GM12878 (cell line): ENCODE results near the gene ACAP1. TPM values are rescaled to one million over a fixed set of nuclear protein-coding genes. Genes with fewer than 3 reads are reported as not detected.

ENCODE experiments used
- ATAC-seq: fragments of 200-7000 bp; cut with Tn5 transposase; 3 replicates; pipeline ENCODE4 v1.9.1; 2020; ENCODE audit warnings: mild to moderate bottlenecking, moderate library complexity
- BruUV-seq: library from RNA; stranded (reverse); fragments of 400-500 nt; replicated peaks from 2 replicates; lab custom pipeline; 2021; lab: Mats Ljungman, UMichigan
- CTCF ChIA-PET: fragments of 300-600 bp; sonication (Branson Sonifier 250); formaldehyde crosslinking; extraction: SDS; loops from one replicate; lab custom pipeline; 2021; ENCODE audit warnings: inconsistent platforms; lab: Yijun Ruan, JAX
- POLR2A ChIA-PET: fragments of 350-600 bp; formaldehyde crosslinking; extraction: SDS; loops from one replicate; lab custom pipeline; 2021; ENCODE audit warnings: inconsistent platforms; lab: Charles Lee
- RAD21 ChIA-PET: fragments of 300-600 bp; sonication (Branson Sonifier 250); formaldehyde crosslinking; loops from one replicate; lab custom pipeline; 2023; ENCODE audit warnings: antibody characterized with exemption; ENCODE audit not compliant: unreplicated experiment; lab: Charles Lee
- SMC1A ChIA-PET: fragments of 300-600 bp; sonication (Branson Sonifier 250); formaldehyde crosslinking; loops from one replicate; lab custom pipeline; 2023; ENCODE audit not compliant: unreplicated experiment, uncharacterized antibody; lab: Charles Lee
- DNase-seq: peaks from one replicate; pipeline ENCODE4 v3.0.0-alpha.2; 2011; ENCODE audit warnings: low read depth, low spot score
- FAIRE-seq: peaks from 3 replicates; lab custom pipeline; 2011; peaks lifted over from hg19 to GRCh38; lab: Jason Lieb, UNC
- H2AFZ ChIP-seq: 2 replicates; pipeline ENCODE4 v1.6.0; 2011; ENCODE audit warnings: low read depth, low read length, control low read depth; ENCODE audit not compliant: control insufficient read depth
- H3K27ac ChIP-seq: 2 replicates; pipeline ENCODE4 v1.5.1; 2011; ENCODE audit warnings: control low read depth; ENCODE audit not compliant: control insufficient read depth, insufficient read depth
- H3K27me3 ChIP-seq, 2 experiments: replicated peaks in 1 of 2; 2 replicates each; pipeline versions ENCODE4 v1.6.0 to v1.6.1; 2011; ENCODE audit warnings: low read length in 1 of 2; ENCODE audit not compliant: control insufficient read depth in 2 of 2, insufficient read depth in 2 of 2
- H3K36me3 ChIP-seq, 2 experiments: 2 replicates each; pipeline ENCODE4 v1.5.1; 2011; ENCODE audit warnings: low read length in 1 of 2; ENCODE audit not compliant: control insufficient read depth in 2 of 2, insufficient read depth in 2 of 2
- H3K4me1 ChIP-seq: 2 replicates; pipeline ENCODE4 v1.6.1; 2011; ENCODE audit warnings: mild to moderate bottlenecking, low read length, moderate library complexity, mixed read lengths; ENCODE audit not compliant: control insufficient read depth, insufficient read depth
- H3K4me2 ChIP-seq: 2 replicates; pipeline ENCODE4 v1.6.0; 2011; ENCODE audit warnings: control low read depth; ENCODE audit not compliant: control insufficient read depth, insufficient read depth
- H3K4me3 ChIP-seq: fragments of 200-600 bp; sonication (generic); 2 replicates; pipeline ENCODE4 v1.5.1; 2016
- H3K79me2 ChIP-seq: 2 replicates; pipeline ENCODE4 v1.6.0; 2011; ENCODE audit warnings: low read length; ENCODE audit not compliant: control insufficient read depth, insufficient read depth
- H3K9ac ChIP-seq: 2 replicates; pipeline ENCODE4 v1.8.0; 2011; ENCODE audit warnings: low read length, control low read depth, mixed read lengths; ENCODE audit not compliant: control insufficient read depth, insufficient read depth
- H3K9me3 ChIP-seq: replicated peaks from 3 replicates; pipeline ENCODE4 v1.5.1; 2011; ENCODE audit warnings: mild to moderate bottlenecking, low read length; ENCODE audit not compliant: control insufficient read depth, insufficient read depth
- H4K20me1 ChIP-seq: 2 replicates; pipeline ENCODE4 v1.6.0; 2011; ENCODE audit not compliant: control insufficient read depth, insufficient read depth
- ATF7 ChIP-seq: fragments of 450-650 bp; IDR thresholded peaks from 2 replicates; pipeline ENCODE4 v1.6.1; 2016; ENCODE audit warnings: low read depth, mild to moderate bottlenecking
- CHD1 ChIP-seq: IDR thresholded peaks from 2 replicates; pipeline ENCODE4 v1.6.1; 2012; ENCODE audit warnings: low read depth, low read length, improper control_type of control experiment
- EZH2 ChIP-seq: IDR thresholded peaks from 2 replicates; pipeline ENCODE4 v1.6.1; 2012; ENCODE audit warnings: low read depth, mild to moderate bottlenecking, control low read depth, inconsistent platforms, low read length, borderline replicate concordance; ENCODE audit not compliant: control insufficient read depth
- KAT2A ChIP-seq: conservative IDR thresholded peaks from 2 replicates; pipeline ENCODE4 v1.6.1; 2011; ENCODE audit warnings: low read depth, low read length; ENCODE audit not compliant: control insufficient read depth
- POLR2A ChIP-seq: IDR thresholded peaks from 2 replicates; pipeline ENCODE4 v1.6.1; 2011; ENCODE audit warnings: low read depth, mild to moderate bottlenecking, low read length
- RBBP5 ChIP-seq: fragments of 200-600 bp; sonication (generic); conservative IDR thresholded peaks from 2 replicates; pipeline ENCODE4 v1.6.1; 2016
- TCF3 ChIP-seq: IDR thresholded peaks from 2 replicates; pipeline ENCODE4 v1.6.1; 2012; ENCODE audit warnings: low read depth, mild to moderate bottlenecking, low read length, borderline replicate concordance; ENCODE audit not compliant: insufficient read depth
- ZNF687 ChIP-seq: fragments of 450-650 bp; IDR thresholded peaks from 2 replicates; pipeline ENCODE4 v1.6.1; 2017; ENCODE audit warnings: mild to moderate bottlenecking, moderate library complexity
- WGBS: methylation state at CpG from one replicate; pipeline ENCODE4 v1.1.6; 2016; ENCODE audit warnings: low lambda C conversion rate; ENCODE audit not compliant: insufficient replicate concordance, insufficient coverage; ENCODE audit errors: missing lambda C conversion rate; 5-methylcytosine and 5-hydroxymethylcytosine counted together
- in situ Hi-C: fragments of 300-500 bp; cut with MboI; formaldehyde crosslinking; loops from 9 replicates; pipeline ENCODE4 v1.14.3; 2018; ENCODE audit warnings: mixed read lengths
- intact Hi-C: fragments of 100-400 bp; cut with micrococcal nuclease; formaldehyde crosslinking; loops from one replicate; pipeline ENCODE4 v1.14.2; 2022; ENCODE audit not compliant: unreplicated experiment
- polyA plus RNA-seq, 11 experiments: library from polyadenylated mRNA; depleted of rRNA in 4 of 11; unstranded in 6 of 11; stranded (reverse) in 5 of 11; fragments of >200 nt; fragmentation: Nextera tagmentation in 4 of 11; fragmentation: Illumina TruSeq in 1 of 11; extraction: Ambion mirVana in 4 of 11; extraction: Trizol in 1 of 11; gene quantifications; 1 replicate in 1 of 11; 2 replicates in 10 of 11; pipeline versions ENCODE4 v1.2.1 to v1.2.3, GENCODE V29; 2011 to 2016; ENCODE audit warnings: inconsistent platforms in 2 of 11, missing spikeins in 2 of 11, low read depth in 1 of 11
- total RNA-seq, 4 experiments: library from RNA; depleted of rRNA in 3 of 4; stranded (reverse); fragments of >200 nt in 3 of 4; fragmentation: Illumina TruSeq in 1 of 4; extraction: Trizol in 1 of 4; gene quantifications; 2 replicates each; pipeline versions ENCODE4 v1.2.1 to v1.2.3, GENCODE V29; 2013 to 2021
- TF ChIP-seq, protein P1 (sequence below): fragments of 450-650 bp; IDR thresholded peaks from 2 replicates; pipeline ENCODE4 v1.6.1; 2017; ENCODE audit warnings: mild to moderate bottlenecking, low read depth, inconsistent platforms; ENCODE audit not compliant: poor library complexity, severe bottlenecking

The ACAP1 gene
- total and polyA plus RNA-seq, 10 of the 15 experiments (the other 5 are each of a cell fraction or from before 2014, with no cell fraction given): 5.7 to 245 (median 118) TPM

- H3K27ac ChIP-seq: no peak within 1 kb of the TSS
- H3K36me3 ChIP-seq: no peaks in the 10 kb centered on the region
- no peak within 1 kb of the TSS for H3K4me3 ChIP-seq
- ChIA-PET POLR2A (no interaction called here), CTCF (no interaction called here), RAD21 (no interaction called here), SMC1A (no interaction called here)
- H3K9ac ChIP-seq: no peak within 1 kb of the TSS
- no TSS peak for BruUV-seq
- peaks cover 4 to 5% of the 10 kb centered on the region in 2 experiments; a peak in 3 of 4 replicates for H3K27me3 ChIP-seq
- intact Hi-C loops: no loop called here
- H3K9me3 ChIP-seq: peaks cover 3% of the 10 kb centered on the region; the same call in 2 of the 3 replicates
- H3K79me2 ChIP-seq: no peaks in the 10 kb centered on the region
- H3K4me1 ChIP-seq: peaks cover 8% of the 10 kb centered on the region; the same call in 1 of the 2 replicates
- 18% methylated on average over 43 of the region's 52 CpGs for WGBS
- H2AFZ ChIP-seq: no peak within 1 kb of the TSS
- in situ Hi-C loops: no loop called here
- H4K20me1 ChIP-seq: no peaks in the 10 kb centered on the region
- no peak within 1 kb of the TSS for H3K4me2 ChIP-seq
- no peak for FAIRE-seq
- no peak for DNase-seq
- TF ChIP-seq POLR2A: peak; percentile 31; the same call in 1 of the 2 replicates
- no peak for TF ChIP-seq ATF7
- ATAC-seq: no peak
Measured at GRCh38 chr17:7380855-7381683, 44.7 kb downstream of the ACAP1 start, which contains the start of gene TNK1. TSS of gene TNK1 (plus strand) at chr17:7381089. CDS start at chr17:7382927, 1,838 bp downstream.

DNA sequence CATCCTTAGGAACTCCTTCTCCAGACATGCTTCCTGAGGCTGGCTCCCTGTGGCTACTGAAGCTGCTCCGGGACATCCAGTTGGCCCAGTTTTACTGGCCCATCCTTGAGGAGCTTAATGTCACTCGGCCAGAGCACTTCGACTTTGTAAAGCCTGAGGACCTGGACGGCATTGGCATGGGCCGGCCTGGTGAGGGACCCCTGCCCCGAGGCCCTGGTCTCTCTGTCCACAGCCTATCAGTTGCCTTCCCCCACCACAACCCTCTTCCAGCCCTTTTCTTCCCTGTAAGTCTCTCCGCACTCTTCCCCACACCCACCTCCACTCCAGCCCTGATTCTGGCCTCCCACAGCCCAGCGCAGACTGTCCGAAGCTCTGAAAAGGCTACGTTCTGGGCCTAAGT is 46.6 kb downstream of the ACAP1 start:
- no peaks in the 10 kb centered on the region for H3K79me2 ChIP-seq
- no peaks in the 10 kb centered on the region for H3K36me3 ChIP-seq
- POLR2A ChIA-PET: interaction anchor here (0.6 kb wide), 1 partner anchor 104 kb away, joined by 3 read pairs; no protein-coding TSS in a partner anchor
- in situ Hi-C loops (no loop called here), intact Hi-C loops (no loop called here)
- CTCF ChIA-PET: no interaction called here
- RAD21 ChIA-PET: no interaction called here
- 69% methylated on average over 10 of the region's 10 CpGs for WGBS
- FAIRE-seq (no peak), DNase-seq (no peak), ATAC-seq (no peak)
- no peak overlapping the region for H2AFZ ChIP-seq
- SMC1A ChIA-PET: no interaction called here
- no peak overlapping the region for H3K27ac ChIP-seq
- peaks cover 4 to 5% of the 10 kb centered on the region in 2 experiments; a peak in 3 of 4 replicates for H3K27me3 ChIP-seq
- peaks cover 3% of the 10 kb centered on the region; the same call in 2 of the 3 replicates for H3K9me3 ChIP-seq
- H3K4me1 ChIP-seq: peaks cover 8% of the 10 kb centered on the region; the same call in 1 of the 2 replicates
- no peak overlapping the region for H3K4me2 ChIP-seq
- no peak overlapping the region for H3K9ac ChIP-seq
- no peaks in the 10 kb centered on the region for H4K20me1 ChIP-seq
- BruUV-seq: no TSS peak
- no peak overlapping the region for H3K4me3 ChIP-seq
- no peak for TF ChIP-seq RBBP5
- no peak for TF ChIP-seq ATF7
- no peak for TF ChIP-seq ZNF687
- TF ChIP-seq CHD1: no peak
- TF ChIP-seq, protein P1, sequence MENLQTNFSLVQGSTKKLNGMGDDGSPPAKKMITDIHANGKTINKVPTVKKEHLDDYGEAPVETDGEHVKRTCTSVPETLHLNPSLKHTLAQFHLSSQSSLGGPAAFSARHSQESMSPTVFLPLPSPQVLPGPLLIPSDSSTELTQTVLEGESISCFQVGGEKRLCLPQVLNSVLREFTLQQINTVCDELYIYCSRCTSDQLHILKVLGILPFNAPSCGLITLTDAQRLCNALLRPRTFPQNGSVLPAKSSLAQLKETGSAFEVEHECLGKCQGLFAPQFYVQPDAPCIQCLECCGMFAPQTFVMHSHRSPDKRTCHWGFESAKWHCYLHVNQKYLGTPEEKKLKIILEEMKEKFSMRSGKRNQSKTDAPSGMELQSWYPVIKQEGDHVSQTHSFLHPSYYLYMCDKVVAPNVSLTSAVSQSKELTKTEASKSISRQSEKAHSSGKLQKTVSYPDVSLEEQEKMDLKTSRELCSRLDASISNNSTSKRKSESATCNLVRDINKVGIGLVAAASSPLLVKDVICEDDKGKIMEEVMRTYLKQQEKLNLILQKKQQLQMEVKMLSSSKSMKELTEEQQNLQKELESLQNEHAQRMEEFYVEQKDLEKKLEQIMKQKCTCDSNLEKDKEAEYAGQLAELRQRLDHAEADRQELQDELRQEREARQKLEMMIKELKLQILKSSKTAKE: no peak
- TF ChIP-seq TCF3: no peak
- TF ChIP-seq EZH2: no peak
- TF ChIP-seq KAT2A: no peak
